ENCODE results near the gene MGMT. TPM values are rescaled to one million over a fixed set of nuclear protein-coding genes. Genes with fewer than 3 reads are reported as not detected.

The MGMT gene
- polyA plus RNA-seq, 1 experiment, result 10.9 TPM

GRCh38 chr10:129465796-129466702 lies 992 bp upstream of the MGMT start:
- H3K27me3 ChIP-seq (ENCODE audit: control insufficient read depth, insufficient read depth, low read length), result no peaks in the 10 kb centered on the region
- no peak for DNase-seq (ENCODE audit: low read depth, low spot score)
- POLR2A ChIA-PET, result interaction anchor here (0.9 kb wide), 1 partner anchor 19 kb away, joined by 3 read pairs; no protein-coding TSS in a partner anchor
- H3K9me3 ChIP-seq (ENCODE audit: control insufficient read depth, insufficient read depth, low read length), result peaks cover 4% of the 10 kb centered on the region; the same call in 1 of the 2 replicates
- no peak for TF ChIP-seq CTCF (IDR thresholded peaks at IDR 0.05; ENCODE audit: low read depth, low read length)
- CTCF ChIA-PET, result interaction anchor here (0.7 kb wide), 1 partner anchor 49 kb away, joined by 4 read pairs; no protein-coding TSS in a partner anchor
- no peak overlapping the region for H3K27ac ChIP-seq (ENCODE audit: low read depth, low read length)
- peak overlapping the region; percentile 65 for H3K4me3 ChIP-seq (ENCODE audit: low read depth, low read length)

GRCh38 chr10:129467359-129468064 lies 471 bp downstream of the MGMT start:
- no peak for TF ChIP-seq CTCF (IDR thresholded peaks at IDR 0.05; ENCODE audit: low read depth, low read length)
- DNase-seq (ENCODE audit: low read depth, low spot score), result no peak
- Histone ChIP-seq H3K4me3 (ENCODE audit: low read depth, low read length) (peak overlapping the region; percentile 84), H3K9me3 (ENCODE audit: control insufficient read depth, insufficient read depth, low read length) (peaks cover 4% of the 10 kb centered on the region; the same call in 1 of the 2 replicates), H3K27me3 (ENCODE audit: control insufficient read depth, insufficient read depth, low read length) (no peaks in the 10 kb centered on the region), H3K27ac (ENCODE audit: low read depth, low read length) (no peak overlapping the region)
- CTCF ChIA-PET, result no interaction called here
- POLR2A ChIA-PET, result interaction anchor here (0.6 to 0.9 kb wide), 4 partner anchors 9 to 671 kb away, joined by 3 read pairs; no protein-coding TSS in a partner anchor

GRCh38 chr10:129468187-129468586 lies 1.1 kb downstream of the MGMT start:
- TF ChIP-seq CTCF (IDR thresholded peaks at IDR 0.05; ENCODE audit: low read depth, low read length), result no peak
- POLR2A ChIA-PET, result no interaction called here
- CTCF ChIA-PET, result no interaction called here

GRCh38 chr10:129470103-129470851 lies 3.2 kb downstream of the MGMT start:
- H3K9me3 ChIP-seq (ENCODE audit: control insufficient read depth, insufficient read depth, low read length), result peaks cover 16% of the 10 kb centered on the region; the same call in 1 of the 2 replicates
- no peaks in the 10 kb centered on the region for H3K27me3 ChIP-seq (ENCODE audit: control insufficient read depth, insufficient read depth, low read length)
- ChIA-PET CTCF (no interaction called here), POLR2A (no interaction called here)
- no peak for TF ChIP-seq CTCF (IDR thresholded peaks at IDR 0.05; ENCODE audit: low read depth, low read length)
- H3K4me3 ChIP-seq (ENCODE audit: low read depth, low read length), result no peak overlapping the region
- no peak overlapping the region for H3K27ac ChIP-seq (ENCODE audit: low read depth, low read length)
- no peak for DNase-seq (ENCODE audit: low read depth, low spot score)

More at GRCh38 chr10:129468187-129468586, 1.1 kb downstream of the MGMT start:
- H3K4me3 ChIP-seq (ENCODE audit: low read depth, low read length), result no peak overlapping the region
- peaks cover 4% of the 10 kb centered on the region; the same call in 1 of the 2 replicates for H3K9me3 ChIP-seq (ENCODE audit: control insufficient read depth, insufficient read depth, low read length)
- DNase-seq (ENCODE audit: low read depth, low spot score), result no peak
- H3K27ac ChIP-seq (ENCODE audit: low read depth, low read length), result no peak overlapping the region
- H3K27me3 ChIP-seq (ENCODE audit: control insufficient read depth, insufficient read depth, low read length), result no peaks in the 10 kb centered on the region
